HepG2 (cell line): ENCODE data around the gene MRPL20. TPM values are rescaled to one million over a fixed set of nuclear protein-coding genes. Genes with fewer than 3 reads are reported as not detected.

Source experiments
- NFRKB ChIP-seq: fragments of 450-650 bp; IDR thresholded peaks from 2 replicates; pipeline ENCODE4 v1.6.1; 2017
- SRF ChIP-seq: IDR thresholded peaks from 2 replicates; pipeline ENCODE4 v1.6.1; 2011; ENCODE audit warnings: mild to moderate bottlenecking, low read depth, low read length, moderate library complexity
- TARDBP ChIP-seq: sonication (generic); formaldehyde crosslinking; IDR thresholded peaks from 2 replicates; pipeline ENCODE4 v1.8.0; 2022; ENCODE audit warnings: mild to moderate bottlenecking, missing genetic modification reagents
- ZBTB38 ChIP-seq: sonication (generic); formaldehyde crosslinking; IDR thresholded peaks from 2 replicates; pipeline ENCODE4 v1.5.1; 2020; ENCODE audit warnings: mild to moderate bottlenecking, missing genetic modification reagents
- ZNF20 ChIP-seq: sonication (generic); formaldehyde crosslinking; IDR thresholded peaks from 2 replicates; pipeline ENCODE4 v1.4.0; 2020; ENCODE audit warnings: mild to moderate bottlenecking, moderate library complexity, missing genetic modification reagents
- ZNF256 ChIP-seq: sonication (generic); formaldehyde crosslinking; conservative IDR thresholded peaks from 2 replicates; pipeline ENCODE4 v1.4.0; 2020; ENCODE audit warnings: missing genetic modification reagents
- ZNF264 ChIP-seq: sonication (generic); formaldehyde crosslinking; IDR thresholded peaks from 2 replicates; pipeline ENCODE4 v1.4.0; 2020; ENCODE audit warnings: missing genetic modification reagents
- ZNF549 ChIP-seq: sonication (generic); formaldehyde crosslinking; IDR thresholded peaks from 2 replicates; pipeline ENCODE4 v1.5.0; 2020; ENCODE audit warnings: missing genetic modification reagents
- ZNF569 ChIP-seq: sonication (generic); formaldehyde crosslinking; IDR thresholded peaks from 2 replicates; pipeline ENCODE4 v1.5.0; 2020; ENCODE audit warnings: mild to moderate bottlenecking, missing genetic modification reagents, moderate library complexity, borderline replicate concordance
- ZNF850 ChIP-seq: sonication (generic); formaldehyde crosslinking; conservative IDR thresholded peaks from 2 replicates; pipeline ENCODE4 v1.9.0; 2021; ENCODE audit warnings: mild to moderate bottlenecking, missing genetic modification reagents
- ZSCAN30 ChIP-seq: sonication (generic); formaldehyde crosslinking; IDR thresholded peaks from 2 replicates; pipeline ENCODE4 v1.5.0; 2020; ENCODE audit warnings: mild to moderate bottlenecking, missing genetic modification reagents
- polyA plus RNA-seq, 8 experiments: library from polyadenylated mRNA; depleted of rRNA in 3 of 8; stranded (reverse) in 7 of 8; unstranded in 1 of 8; fragments of >200 nt; fragmentation: Illumina TruSeq in 4 of 8; extraction: Trizol in 4 of 8; gene quantifications; 2 replicates each; pipeline versions ENCODE4 v1.2.1 to v1.2.3, GENCODE V29; 2011 to 2016; ENCODE audit warnings: low read depth in 4 of 8, missing spikeins in 1 of 8, mixed read lengths in 1 of 8; ENCODE audit not compliant: insufficient read depth in 1 of 8
- total RNA-seq, 5 experiments: library from RNA; depleted of rRNA; stranded (reverse); fragments of >200 nt; fragmentation: Illumina TruSeq; extraction: Trizol; gene quantifications; 2 replicates each; pipeline ENCODE4 v1.2.3, GENCODE V29; 2016; ENCODE audit warnings: low read depth in 1 of 5
- TF ChIP-seq, protein P1 (sequence below): sonication (generic); formaldehyde crosslinking; IDR thresholded peaks from 2 replicates; pipeline ENCODE4 v1.9.0; 2021; ENCODE audit warnings: missing genetic modification reagents, borderline replicate concordance
- TF ChIP-seq, protein P2 (sequence below): sonication (generic); formaldehyde crosslinking; IDR thresholded peaks from 2 replicates; pipeline ENCODE4 v1.4.0; 2020; ENCODE audit warnings: missing genetic modification reagents
- TF ChIP-seq, protein P3 (sequence below): sonication (generic); formaldehyde crosslinking; IDR thresholded peaks from 2 replicates; pipeline ENCODE4 v1.5.1; 2020; ENCODE audit warnings: mild to moderate bottlenecking, moderate library complexity, missing genetic modification reagents
- TF ChIP-seq, protein P4 (sequence below): sonication (generic); formaldehyde crosslinking; IDR thresholded peaks from 2 replicates; pipeline ENCODE4 v1.5.0; 2020; ENCODE audit warnings: mild to moderate bottlenecking, missing genetic modification reagents, borderline replicate concordance

The MRPL20 gene
- total and polyA plus RNA-seq, 2 of the 13 experiments (the other 11 are each of a cell fraction or from before 2014, with no cell fraction given), result 59.2 to 127 TPM

DNA sequence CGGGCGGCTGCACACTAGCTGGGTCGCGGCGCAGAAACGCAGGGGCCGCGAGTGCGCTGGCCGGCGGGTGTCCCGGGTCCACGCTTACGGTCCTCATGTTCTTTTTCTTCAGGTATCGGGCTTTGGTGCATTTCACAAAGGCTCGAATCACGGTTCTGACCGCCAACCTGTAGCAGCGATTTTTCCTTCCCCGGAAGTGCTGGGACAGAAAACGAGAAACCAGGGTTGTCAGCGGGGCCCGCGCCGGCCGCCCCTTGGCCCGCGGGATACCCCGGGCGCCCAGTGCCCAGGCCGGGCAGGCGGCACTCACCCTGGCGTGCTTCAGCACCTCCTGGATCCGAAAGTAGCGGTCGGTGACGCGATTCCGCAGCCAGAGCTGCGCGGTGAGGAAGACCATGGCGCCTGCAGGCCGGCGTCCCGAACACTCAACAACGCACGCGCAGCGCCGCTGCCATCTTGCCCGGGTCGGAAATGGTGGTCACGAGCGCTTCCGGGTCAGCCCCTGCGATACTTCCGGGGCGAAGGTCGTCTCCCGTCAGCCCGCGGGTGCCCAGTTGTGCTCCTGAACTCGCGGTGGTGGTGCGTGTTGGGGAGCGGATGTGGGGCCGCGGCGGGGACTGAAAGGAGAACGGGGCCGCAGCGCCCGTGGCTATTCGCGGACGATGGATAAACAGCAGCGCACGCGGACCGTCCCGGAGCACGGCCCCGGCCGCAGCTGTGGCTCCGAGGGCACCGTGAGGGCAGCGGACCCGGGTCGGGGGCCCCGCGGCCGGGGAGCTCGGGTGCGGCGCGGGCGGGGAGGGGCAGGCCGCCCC lies at the start of gene MRPL20 (continued):
- TF ChIP-seq, protein P1, sequence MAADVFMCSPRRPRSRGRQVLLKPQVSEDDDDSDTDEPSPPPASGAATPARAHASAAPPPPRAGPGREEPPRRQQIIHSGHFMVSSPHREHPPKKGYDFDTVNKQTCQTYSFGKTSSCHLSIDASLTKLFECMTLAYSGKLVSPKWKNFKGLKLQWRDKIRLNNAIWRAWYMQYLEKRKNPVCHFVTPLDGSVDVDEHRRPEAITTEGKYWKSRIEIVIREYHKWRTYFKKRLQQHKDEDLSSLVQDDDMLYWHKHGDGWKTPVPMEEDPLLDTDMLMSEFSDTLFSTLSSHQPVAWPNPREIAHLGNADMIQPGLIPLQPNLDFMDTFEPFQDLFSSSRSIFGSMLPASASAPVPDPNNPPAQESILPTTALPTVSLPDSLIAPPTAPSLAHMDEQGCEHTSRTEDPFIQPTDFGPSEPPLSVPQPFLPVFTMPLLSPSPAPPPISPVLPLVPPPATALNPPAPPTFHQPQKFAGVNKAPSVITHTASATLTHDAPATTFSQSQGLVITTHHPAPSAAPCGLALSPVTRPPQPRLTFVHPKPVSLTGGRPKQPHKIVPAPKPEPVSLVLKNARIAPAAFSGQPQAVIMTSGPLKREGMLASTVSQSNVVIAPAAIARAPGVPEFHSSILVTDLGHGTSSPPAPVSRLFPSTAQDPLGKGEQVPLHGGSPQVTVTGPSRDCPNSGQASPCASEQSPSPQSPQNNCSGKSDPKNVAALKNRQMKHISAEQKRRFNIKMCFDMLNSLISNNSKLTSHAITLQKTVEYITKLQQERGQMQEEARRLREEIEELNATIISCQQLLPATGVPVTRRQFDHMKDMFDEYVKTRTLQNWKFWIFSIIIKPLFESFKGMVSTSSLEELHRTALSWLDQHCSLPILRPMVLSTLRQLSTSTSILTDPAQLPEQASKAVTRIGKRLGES (CRISPR knock-in tag), result peak; percentile 13; the same call in 1 of the 2 replicates
- TF ChIP-seq TARDBP (CRISPR knock-in tag) (peak; percentile 87), ZNF850 (0 out of 2 replicates have a peak, but pooled peaks have one; percentile 22), ZSCAN30 (CRISPR knock-in tag) (no peak), ZNF569 (CRISPR knock-in tag) (no peak), ZBTB38 (peak; percentile 97), ZNF264 (CRISPR knock-in tag) (no peak), ZNF20 (no peak), SRF (no peak), ZNF549 (CRISPR knock-in tag) (no peak), NFRKB (no peak), ZNF256 (CRISPR knock-in tag) (no peak)
- TF ChIP-seq, protein P2, sequence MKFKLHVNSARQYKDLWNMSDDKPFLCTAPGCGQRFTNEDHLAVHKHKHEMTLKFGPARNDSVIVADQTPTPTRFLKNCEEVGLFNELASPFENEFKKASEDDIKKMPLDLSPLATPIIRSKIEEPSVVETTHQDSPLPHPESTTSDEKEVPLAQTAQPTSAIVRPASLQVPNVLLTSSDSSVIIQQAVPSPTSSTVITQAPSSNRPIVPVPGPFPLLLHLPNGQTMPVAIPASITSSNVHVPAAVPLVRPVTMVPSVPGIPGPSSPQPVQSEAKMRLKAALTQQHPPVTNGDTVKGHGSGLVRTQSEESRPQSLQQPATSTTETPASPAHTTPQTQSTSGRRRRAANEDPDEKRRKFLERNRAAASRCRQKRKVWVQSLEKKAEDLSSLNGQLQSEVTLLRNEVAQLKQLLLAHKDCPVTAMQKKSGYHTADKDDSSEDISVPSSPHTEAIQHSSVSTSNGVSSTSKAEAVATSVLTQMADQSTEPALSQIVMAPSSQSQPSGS (CRISPR knock-in tag), result peak; percentile 73
- TF ChIP-seq, protein P3, sequence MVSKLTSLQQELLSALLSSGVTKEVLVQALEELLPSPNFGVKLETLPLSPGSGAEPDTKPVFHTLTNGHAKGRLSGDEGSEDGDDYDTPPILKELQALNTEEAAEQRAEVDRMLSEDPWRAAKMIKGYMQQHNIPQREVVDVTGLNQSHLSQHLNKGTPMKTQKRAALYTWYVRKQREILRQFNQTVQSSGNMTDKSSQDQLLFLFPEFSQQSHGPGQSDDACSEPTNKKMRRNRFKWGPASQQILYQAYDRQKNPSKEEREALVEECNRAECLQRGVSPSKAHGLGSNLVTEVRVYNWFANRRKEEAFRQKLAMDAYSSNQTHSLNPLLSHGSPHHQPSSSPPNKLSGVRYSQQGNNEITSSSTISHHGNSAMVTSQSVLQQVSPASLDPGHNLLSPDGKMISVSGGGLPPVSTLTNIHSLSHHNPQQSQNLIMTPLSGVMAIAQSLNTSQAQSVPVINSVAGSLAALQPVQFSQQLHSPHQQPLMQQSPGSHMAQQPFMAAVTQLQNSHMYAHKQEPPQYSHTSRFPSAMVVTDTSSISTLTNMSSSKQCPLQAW (CRISPR knock-in tag), result peak; percentile 90
- TF ChIP-seq, protein P4, sequence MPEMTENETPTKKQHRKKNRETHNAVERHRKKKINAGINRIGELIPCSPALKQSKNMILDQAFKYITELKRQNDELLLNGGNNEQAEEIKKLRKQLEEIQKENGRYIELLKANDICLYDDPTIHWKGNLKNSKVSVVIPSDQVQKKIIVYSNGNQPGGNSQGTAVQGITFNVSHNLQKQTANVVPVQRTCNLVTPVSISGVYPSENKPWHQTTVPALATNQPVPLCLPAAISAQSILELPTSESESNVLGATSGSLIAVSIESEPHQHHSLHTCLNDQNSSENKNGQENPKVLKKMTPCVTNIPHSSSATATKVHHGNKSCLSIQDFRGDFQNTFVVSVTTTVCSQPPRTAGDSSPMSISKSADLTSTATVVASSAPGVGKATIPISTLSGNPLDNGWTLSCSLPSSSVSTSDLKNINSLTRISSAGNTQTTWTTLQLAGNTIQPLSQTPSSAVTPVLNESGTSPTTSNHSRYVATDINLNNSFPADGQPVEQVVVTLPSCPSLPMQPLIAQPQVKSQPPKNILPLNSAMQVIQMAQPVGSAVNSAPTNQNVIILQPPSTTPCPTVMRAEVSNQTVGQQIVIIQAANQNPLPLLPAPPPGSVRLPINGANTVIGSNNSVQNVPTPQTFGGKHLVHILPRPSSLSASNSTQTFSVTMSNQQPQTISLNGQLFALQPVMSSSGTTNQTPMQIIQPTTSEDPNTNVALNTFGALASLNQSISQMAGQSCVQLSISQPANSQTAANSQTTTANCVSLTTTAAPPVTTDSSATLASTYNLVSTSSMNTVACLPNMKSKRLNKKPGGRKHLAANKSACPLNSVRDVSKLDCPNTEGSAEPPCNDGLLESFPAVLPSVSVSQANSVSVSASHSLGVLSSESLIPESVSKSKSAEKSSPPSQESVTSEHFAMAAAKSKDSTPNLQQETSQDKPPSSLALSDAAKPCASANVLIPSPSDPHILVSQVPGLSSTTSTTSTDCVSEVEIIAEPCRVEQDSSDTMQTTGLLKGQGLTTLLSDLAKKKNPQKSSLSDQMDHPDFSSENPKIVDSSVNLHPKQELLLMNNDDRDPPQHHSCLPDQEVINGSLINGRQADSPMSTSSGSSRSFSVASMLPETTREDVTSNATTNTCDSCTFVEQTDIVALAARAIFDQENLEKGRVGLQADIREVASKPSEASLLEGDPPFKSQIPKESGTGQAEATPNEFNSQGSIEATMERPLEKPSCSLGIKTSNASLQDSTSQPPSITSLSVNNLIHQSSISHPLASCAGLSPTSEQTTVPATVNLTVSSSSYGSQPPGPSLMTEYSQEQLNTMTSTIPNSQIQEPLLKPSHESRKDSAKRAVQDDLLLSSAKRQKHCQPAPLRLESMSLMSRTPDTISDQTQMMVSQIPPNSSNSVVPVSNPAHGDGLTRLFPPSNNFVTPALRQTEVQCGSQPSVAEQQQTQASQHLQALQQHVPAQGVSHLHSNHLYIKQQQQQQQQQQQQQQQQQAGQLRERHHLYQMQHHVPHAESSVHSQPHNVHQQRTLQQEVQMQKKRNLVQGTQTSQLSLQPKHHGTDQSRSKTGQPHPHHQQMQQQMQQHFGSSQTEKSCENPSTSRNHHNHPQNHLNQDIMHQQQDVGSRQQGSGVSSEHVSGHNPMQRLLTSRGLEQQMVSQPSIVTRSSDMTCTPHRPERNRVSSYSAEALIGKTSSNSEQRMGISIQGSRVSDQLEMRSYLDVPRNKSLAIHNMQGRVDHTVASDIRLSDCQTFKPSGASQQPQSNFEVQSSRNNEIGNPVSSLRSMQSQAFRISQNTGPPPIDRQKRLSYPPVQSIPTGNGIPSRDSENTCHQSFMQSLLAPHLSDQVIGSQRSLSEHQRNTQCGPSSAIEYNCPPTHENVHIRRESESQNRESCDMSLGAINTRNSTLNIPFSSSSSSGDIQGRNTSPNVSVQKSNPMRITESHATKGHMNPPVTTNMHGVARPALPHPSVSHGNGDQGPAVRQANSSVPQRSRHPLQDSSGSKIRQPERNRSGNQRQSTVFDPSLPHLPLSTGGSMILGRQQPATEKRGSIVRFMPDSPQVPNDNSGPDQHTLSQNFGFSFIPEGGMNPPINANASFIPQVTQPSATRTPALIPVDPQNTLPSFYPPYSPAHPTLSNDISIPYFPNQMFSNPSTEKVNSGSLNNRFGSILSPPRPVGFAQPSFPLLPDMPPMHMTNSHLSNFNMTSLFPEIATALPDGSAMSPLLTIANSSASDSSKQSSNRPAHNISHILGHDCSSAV, result no peak
